Dermis blood vessel endothelial cell (primary cell): ENCODE results near the gene CELF2. TPM values are rescaled to one million over a fixed set of nuclear protein-coding genes. Genes with fewer than 3 reads are reported as not detected.
"Not testable (repeated sequence)": the region's sequence is repeated elsewhere in the genome, so short reads cannot be mapped to it uniquely, and the experiment has no call there.

Source experiments
- DNase-seq: peaks from one replicate; pipeline ENCODE4 v3.0.0; 2010
- total RNA-seq: library from RNA; depleted of rRNA; stranded (reverse); fragments of >200 nt; gene quantifications from 2 replicates; pipeline ENCODE4 v1.2.3, GENCODE V29; 2014

CELF2 gene
- total RNA-seq, 1 donor from 2014 or later: 10.2 TPM

DNA sequence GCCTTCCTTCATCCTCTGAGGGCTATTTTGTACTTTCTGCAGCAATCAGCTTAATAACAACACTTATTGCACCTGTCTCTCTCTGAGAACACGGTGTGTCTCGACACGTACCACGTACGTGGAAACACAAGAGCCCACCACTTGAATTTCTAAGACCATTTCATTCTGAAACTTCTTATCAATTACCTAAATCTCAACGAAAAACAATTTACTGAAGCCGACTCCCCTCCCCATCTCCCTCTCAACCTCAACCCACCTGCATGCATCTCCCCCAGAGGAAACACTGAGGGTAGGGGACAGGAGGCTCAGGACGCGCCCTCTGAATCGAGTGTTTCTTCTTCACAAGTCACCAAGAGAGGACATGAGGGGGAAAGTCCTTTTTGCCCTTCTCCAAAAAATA lies 315.2 kb downstream of the CELF2 start:
- no peak for DNase-seq

DNA sequence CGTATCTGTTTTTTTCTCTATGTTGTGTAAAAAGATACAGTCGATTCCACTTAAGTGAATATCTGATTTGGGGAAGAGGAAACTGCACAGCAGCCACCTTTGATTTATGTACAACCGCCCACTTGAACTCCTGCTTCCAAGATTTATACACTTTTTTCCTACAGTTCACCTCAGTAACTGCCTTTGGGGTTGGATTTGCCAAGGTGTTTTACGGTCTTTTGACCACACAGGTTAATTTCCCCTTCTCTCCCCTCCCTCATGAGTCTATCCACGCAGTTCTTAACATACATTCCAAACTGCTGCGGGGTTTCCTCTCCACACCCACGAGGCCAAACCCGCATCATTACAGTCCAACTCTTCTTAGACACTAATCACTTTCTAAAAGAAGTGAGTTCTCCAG lies 316.8 kb downstream of the CELF2 start:
- no peak for DNase-seq

DNA sequence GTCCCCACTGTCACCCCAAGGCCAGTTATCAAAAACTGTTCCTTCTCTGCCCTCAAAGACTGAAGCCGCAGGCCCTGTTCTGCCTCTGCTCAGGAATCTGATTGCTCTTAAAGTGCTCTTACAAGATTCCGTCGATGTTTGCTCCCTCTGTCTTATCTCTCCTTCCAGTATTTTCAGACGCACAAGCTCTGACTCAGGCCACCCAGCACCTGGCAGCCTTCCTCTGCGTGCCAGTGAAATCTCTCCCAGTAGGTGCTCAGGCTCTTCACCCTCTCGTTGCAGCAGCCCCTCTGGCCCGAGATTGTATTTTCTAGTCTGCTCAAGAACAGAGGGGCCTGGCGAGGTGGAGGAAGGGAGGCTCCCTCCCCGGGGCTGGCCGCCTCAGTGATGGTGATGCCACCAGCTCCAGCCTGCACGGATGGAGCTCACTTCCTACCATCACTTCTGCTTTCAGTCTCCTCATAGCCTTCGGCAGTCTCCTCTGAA lies 317.5 kb downstream of the CELF2 start:
- no peak for DNase-seq

DNA sequence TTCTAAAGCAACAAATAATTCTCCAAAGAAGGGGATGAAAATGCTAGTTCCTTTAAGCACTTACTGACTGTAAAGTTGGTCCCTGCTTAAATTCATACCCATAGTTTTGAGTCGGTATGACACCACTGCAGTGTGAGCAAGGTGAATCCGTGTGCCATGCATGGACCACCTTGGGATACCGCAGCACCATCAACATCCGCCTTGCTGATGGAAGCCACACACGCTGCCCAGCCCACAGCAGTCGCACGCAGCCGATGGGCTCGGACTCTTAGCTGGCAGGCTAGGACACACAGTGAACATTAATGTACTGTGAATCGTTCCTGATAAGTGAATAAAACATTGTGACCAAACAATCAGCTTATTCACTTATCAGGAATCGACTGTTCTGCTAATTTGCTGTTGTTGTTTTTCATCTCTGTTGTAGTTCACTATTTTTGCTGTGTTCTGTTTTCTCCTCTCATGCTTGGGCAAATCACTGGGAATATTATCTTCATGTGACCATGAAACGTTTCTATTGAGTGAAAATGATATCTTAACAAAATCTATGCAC lies 318.3 kb downstream of the CELF2 start:
- DNase-seq: no peak

DNA sequence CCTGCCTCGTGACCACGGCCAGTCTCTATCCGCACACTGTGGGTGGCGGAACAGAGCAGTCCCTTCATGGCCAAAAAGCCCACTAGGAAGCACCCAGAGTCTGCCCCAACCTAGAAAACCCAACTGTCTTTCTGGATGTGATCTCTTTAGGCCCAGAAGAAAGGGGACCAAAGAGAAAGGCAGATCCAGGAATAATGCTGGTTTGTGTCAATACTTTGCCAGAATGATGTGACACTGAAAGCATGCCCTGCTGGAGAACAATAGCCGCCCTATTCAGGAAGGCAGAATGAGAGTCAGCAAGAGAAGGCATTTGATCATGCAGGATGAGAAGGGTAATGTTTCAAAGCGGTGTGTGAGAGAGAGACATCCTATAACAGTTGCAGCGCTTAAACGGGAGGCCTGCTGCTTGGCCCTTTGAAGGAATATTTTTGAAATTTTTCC lies 319.1 kb downstream of the CELF2 start:
- DNase-seq: peak; percentile 48

DNA sequence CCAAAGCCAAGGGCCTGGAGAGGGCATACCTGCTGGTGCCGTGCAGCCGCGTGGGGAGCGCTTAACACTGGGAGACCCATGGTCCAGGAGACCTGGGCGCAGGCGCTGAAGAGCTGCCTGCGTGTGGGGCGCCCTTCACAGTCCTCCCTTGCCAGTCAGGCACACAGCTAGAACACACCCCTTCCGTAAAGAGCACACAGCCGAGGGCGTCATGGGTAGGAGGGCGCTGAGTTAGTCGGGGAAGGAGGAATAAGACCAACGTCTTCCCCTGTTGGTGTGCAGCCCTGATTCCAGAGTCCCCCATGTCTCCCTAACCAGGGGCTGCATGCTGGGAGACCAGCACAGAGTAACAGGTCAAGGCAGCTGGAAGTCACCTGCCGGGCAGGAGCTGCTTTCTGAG lies 319.8 kb downstream of the CELF2 start:
- no peak for DNase-seq

DNA sequence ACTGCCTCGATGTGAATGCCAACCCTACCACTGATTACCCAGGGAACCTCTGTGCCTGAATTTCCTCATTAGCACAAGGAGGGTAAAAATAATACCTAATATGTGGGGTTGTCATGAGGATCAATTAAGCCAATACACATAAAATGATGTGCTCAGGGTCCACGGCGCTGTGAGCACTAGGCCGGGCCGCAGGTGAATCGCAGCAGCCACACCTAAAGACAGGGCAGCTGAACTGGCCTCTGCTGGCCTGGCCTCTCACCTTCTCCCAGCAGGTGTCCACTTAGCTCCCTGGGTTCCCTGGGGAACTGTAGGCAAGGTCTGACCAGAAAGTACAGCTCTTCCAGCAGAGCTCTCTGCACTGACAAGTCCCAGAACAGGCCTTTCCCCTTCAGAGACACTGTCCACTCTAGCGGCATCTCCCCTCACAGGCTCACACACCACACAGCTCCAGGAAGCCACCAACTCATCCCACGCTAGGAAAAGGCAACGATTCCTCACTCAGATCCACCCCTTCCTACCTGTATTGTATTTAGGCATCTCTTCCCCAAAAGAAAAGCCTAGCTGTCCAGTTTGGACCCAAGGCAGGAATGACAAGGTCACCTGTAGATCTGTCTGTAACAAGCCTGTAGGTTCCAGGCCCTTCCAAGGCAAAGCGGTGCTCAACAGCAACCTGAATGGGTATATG lies 320.6 kb downstream of the CELF2 start:
- no peak for DNase-seq

DNA sequence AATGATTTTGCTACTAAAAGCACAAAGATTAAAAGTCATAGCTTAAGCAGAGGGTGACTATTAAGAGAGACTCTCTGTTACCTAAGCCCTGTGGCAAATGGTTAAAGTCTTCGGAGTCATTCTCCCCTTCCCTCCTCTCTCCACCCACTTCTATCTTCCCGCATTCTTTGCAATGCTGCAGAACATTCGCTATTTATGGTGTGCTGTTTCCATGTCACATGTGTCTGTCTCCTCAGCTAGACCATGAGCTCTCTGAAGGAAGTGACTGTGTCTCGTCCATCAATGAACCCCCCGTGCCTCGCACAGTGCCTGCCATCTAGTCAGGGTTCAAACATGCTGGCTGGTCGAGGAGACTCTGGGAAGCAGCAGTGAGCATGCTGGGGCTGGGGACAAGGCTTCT lies 321.3 kb downstream of the CELF2 start:
- DNase-seq: no peak

DNA sequence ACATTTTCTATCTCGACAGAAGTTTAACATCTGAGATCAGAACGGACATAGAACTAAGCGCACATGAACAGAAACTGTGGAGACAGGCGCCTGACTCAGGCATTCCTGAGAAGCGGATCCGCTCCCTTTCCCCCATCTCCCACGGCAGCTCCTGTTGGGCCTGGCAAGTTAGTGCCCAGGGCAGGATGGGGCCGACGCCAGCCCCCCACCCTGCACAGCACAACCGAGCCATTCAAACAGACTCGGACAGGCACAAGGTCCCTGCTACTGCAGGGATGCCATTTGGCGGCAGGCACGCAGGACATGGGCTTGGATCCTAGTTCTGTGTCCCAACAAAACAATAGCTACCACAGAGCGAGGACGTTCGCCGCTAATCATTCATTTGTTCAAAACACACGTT lies 322.0 kb downstream of the CELF2 start:
- DNase-seq: no peak

DNA sequence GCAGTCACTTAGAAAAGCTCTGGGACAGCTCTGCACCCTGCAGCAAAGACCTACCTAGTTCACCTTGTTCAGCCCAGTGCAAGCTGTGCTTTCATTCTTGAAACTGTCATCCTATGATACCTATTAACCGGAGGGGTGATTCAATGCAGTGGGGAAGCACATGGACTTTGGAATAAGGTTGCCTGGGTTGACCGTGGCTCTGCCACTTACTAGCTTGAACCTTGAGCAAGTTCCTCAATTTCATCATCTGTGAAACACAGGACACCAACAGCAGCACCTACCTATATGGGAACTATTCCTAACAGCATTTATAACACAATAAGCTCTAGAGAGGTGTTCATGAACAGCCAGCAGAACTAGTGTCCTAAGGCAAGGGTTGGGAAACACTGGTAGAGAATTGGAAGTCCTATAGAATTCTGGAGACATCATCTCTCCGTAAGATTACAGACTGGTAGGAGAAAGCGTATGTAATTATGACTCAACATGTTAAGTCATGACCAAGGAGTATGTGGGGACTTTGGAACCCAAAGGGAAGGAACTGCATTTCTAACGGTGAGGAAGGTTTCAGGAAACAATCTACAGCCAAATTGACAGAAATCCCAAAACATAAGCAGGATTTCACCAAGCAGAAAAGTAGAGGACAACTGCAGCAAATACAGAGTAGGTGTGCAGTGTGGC lies 323.8 kb downstream of the CELF2 start:
- DNase-seq: no peak

DNA sequence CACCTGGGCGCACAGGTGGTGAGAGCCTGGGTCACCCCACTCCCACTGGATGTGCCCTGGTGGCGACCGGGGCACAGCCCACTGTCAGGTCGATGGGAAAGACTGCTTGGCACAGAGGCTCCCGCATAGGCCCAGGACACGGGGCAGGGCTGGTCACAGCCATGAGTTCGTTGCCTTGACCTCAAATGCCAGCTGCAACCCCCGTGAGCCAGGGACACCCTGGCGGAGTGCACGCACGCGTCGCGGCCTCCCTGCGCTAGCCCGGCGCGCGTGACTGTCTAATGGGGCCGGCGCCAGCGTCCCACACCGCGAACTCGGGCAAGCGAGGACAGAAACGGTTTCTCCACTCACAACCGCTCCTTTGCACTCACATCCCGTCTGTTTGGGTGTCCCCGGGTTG lies 326.4 kb downstream of the CELF2 start:
- no peak for DNase-seq

DNA sequence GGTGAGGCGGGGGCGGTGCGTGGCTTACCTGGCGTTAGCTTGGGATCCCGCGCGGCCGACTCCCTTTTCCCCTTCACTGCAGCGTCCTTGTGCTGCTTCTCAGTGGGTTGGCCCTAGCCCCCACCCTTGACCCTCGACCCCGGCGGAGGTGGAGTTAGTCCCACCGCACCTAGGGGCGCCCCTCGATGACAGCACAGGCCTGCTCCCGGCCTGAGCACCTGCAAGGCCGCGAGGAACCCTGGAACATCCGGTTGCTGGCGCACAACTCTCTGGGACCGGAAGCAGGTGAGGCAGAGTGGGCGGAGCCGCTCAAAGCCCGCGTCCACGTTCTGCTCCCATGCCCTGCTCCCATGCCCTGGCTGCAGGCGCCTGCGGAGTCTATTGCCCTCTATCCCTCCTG lies 326.9 kb downstream of the CELF2 start:
- DNase-seq: no peak

DNA sequence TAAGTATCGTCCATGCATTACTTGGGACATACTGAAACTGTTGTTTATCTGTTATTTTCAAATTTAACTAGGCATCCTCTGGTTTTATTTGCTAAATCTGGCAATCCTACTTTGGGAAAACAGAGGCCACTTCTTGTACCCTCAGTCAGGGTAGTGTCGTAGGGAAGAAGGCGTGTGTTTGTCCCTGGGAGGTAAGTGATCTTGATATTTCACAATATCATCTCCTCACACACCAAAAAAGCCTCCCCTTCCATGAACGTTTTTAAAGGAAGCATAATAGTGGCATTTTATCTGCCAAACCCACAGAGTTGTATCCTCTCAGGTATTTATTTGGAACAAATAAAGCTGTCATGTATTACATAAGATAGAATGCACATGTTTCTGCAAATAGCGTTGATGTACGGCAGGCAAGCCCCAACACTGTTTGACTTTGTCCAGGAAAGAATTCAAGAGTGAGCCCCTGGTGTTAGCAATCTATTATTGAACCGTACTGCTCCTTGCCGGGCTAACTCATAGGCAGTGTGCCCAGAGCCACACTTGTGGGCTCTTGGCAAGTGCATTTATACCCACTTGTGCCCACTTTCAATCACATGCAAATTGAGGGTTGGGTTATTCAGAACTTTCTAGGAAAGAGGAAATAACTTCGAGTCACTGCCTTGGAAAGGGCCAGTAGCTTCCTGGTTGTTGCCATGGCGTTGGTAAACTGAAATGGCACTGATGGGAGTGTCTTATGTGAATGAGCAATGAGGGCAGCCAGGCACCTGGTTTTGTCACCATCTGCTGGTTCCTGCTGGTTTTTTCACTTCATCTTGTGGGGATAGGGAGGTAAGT lies 327.8 kb downstream of the CELF2 start:
- peak; percentile 68 for DNase-seq

DNA sequence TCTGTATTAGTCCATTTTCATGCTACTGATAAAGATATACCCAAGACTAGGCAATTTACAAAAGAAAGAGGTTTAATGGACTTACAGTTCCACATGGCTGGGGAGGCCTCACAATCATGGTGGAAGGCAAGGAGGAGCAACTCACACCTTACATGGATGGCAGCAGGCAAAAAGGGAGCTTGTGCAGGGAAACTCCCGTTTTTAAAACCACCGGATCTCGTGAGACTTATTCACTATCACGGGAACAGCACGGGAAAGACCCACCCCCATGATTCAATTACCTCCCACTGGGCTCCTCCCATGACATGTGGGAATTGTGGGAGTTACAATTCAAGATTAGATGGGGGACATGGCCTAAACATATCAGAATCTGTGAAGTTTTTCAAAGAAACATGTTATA lies 329.9 kb downstream of the CELF2 start:
- not testable (repeated sequence) for DNase-seq

DNA sequence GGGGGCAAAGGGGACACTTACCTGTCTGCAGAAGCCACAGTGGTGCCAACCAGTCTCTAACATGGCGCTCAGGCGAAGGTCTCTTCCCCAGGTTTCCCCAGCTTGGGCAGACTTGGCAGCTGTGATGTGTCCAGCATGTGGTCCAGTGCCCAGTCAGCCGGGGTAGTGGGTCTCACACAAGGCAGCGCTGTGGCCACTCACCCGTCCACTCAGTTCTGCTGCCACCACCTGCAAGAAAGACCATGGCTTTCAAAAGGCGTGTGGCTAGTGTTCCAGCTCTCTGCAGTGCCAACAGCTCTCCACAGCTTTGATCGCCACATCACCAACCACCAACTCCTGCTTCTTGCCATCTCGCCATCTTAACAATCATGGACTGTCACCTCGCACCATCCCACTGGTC lies 334.1 kb downstream of the CELF2 start:
- no peak for DNase-seq

DNA sequence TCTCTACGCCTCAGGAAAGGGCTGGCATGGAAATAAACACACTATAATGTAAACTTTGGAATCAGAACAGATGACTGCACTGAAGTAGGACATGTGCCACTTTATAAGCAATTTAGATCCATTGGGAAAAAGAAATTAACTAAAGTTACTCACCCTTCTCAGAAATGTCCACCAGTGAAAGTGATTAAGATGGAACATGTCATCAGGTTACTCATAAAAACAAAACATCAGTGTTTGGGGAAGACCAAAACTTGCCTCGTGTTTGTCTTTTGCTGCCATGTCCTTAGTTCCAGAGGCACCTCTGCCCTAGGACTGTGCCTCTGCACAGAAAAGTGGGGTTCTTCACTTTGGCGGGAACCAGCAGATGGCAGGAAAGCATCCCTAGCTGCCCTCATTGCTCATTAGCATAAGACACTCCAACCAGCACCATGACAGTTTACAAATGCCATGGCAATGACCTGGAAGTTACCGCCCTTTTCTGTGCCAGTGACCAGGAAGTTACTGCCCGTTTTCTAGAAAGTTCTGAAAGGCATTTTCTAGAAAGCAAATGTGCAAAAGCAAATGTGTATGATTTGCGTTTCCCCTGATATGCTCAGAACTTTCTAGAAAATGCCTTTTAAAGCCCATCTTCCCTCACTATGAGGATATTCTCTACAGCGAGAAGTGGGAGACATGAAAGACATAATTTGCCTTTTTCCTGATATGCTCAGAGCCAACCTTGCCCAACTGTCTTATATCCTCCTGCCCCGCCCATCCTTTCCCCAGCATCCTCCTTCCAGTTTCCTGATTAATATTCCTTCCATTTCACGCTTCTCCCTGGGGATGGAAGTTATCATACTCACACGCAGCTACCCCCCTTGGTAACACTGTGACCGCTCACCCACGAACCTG lies 335.6 kb downstream of the CELF2 start:
- no peak for DNase-seq

DNA sequence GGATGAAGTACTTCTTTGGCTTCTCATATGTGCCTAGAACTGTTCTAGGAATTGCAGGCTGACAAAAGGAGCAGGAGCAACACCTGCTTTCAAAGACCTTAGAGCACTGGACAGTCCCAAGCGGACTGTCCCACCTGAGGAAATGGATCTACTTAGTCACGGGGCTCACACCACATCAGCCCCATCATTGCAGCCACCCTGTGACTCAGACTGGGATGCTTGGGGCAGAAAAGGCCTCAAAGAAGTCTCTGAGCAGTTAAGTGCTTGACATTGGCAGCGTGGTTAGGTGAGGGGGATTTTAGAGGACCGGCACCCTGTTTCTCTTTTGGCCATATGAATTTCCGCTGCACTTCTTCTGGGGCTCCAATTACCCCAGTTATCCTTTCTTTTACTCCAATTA lies 337.2 kb downstream of the CELF2 start:
- no peak for DNase-seq

DNA sequence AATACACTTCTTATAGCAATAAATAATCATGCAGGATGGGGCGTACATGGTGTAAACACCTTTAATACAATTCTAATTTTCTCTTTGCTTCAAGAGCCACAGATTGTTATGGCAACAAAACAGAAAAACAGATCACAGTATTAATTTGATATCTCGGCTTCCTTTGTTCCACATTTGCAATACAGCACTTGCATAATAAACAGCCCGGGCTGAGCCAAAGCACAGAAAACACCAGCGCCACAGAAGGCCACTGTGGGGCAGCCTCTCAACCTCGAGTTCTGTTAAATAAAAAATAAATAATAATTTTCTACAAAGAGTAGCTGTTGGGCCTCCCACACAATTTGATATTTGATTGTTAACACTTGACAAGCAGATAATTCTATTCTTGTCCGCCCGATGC lies 337.9 kb downstream of the CELF2 start:
- DNase-seq: no peak

DNA sequence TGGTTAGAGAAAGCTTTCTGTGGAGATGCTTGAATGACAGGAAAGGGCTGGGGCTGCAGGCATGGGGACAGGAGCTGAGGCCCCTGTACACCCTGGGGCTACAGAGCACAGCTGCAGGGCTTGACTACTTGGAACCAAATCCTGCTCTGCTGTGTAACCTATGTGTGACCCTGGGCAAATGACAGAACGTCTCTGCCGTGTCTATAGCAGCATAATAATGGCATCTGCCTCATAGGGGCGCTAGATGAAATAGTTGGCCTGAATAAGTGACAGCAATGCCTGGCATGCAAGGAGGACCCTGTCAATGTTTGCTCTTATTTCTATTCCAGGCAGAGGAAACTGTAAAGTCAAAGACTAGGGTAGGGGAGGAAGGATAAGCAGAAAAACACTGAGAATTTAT lies 339.8 kb downstream of the CELF2 start:
- DNase-seq: no peak

DNA sequence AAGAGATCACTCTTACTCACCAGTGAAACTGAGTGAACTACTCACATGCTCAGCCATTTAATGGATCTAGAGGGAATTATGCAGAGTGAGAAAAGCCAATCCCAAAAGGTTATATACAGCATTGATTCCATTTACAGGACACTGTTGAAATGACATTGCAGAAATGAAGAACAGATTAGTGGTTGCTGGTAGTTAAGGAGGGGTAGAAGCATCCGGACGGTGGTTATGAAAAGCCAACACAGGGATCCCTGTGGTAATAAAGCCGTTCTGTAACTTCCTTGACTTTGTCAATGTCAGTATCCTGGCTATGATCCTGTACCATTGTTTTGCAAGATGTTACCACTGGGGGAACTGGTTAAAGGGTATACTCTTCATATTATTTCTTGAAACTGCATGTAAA lies 340.3 kb downstream of the CELF2 start:
- DNase-seq: no peak

DNA sequence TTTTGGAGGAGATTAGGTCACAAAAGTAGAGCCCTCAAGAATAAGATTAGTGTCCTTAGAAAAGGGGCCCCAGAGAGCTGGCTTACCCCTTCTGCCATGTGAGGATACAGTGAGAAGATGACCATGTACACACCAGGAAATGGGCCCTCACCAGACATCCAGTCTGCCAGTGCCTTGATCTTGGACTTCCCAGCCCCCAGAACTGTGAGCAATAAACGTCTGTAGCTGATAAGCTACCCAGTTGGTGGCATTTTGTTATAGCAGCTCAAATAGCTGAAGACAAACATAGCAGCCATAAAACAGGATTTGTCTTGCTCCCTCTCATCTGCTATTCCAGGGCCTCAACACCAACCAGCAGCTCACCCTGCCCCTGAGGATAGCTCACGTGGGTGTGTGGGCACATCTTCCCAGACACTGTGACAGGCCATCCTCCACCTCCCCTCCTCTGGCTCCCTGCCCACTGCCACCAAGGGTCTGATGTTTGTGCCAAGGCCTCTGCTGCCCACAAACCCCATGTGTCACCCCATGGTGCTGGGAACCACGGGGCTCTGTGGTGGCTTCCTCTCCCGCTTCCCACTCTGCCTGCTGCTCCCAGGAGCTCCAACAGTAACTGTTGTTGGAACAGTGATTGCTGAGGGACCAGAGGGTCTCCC lies 341.4 kb downstream of the CELF2 start:
- no peak for DNase-seq

DNA sequence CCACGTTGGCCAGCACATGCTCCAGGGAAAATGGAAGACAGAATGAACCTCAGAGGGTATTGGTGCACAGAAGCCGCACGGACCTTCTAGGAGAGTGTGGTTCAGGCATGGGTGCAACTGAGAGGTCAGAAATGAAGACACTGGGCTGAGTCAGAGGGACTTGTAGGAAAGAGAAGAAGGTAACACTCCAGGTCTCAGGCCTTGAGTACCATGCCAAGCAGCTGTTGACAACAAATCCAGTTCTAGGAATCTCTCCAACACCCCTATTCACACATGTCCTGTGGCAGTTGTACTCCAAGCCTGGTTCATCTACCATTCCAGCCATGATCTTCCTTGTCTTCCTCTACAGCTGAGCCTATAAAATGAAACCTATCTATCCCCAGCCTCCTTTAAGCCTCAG lies 342.2 kb downstream of the CELF2 start:
- DNase-seq: no peak
